Bronchial epithelial cell (primary cell): ENCODE measurements around the gene NLRC5. TPM values are rescaled to one million over a fixed set of nuclear protein-coding genes. Genes with fewer than 3 reads are reported as not detected.

Experiments used
- DNase-seq: peaks from one replicate; pipeline ENCODE4 v3.0.0-alpha.2; 2010; ENCODE audit warnings: low read depth
- FAIRE-seq: peaks from 2 replicates; lab custom pipeline; 2011; peaks lifted over from hg19 to GRCh38; lab: Jason Lieb, UNC
- H3K27me3 ChIP-seq: 2 replicates; pipeline ENCODE4 v1.5.1; 2011; ENCODE audit warnings: low read length; ENCODE audit not compliant: control insufficient read depth, insufficient read depth
- H3K36me3 ChIP-seq: 2 replicates; pipeline ENCODE4 v1.5.1; 2011; ENCODE audit warnings: low read length; ENCODE audit not compliant: control insufficient read depth, insufficient read depth
- H3K4me3 ChIP-seq: 2 replicates; pipeline ENCODE4 v1.5.1; 2011; ENCODE audit warnings: mild to moderate bottlenecking, low read depth, low read length, control low read depth
- CTCF ChIP-seq: IDR thresholded peaks from 2 replicates; pipeline ENCODE4 v1.5.1; 2011; ENCODE audit warnings: mild to moderate bottlenecking, moderate library complexity, low read length, control low read depth, inconsistent platforms; ENCODE audit not compliant: insufficient read depth, severe bottlenecking
- total RNA-seq: library from RNA; depleted of rRNA; stranded (reverse); fragments of >200 nt; gene quantifications from 2 replicates; pipeline ENCODE4 v1.2.1, GENCODE V29; 2014

NLRC5 gene
- total RNA-seq, 1 donor from 2014 or later = 2.1 TPM

GRCh38 chr16:56975714-56976113 is 13.6 kb upstream of the NLRC5 start:
- Histone ChIP-seq H3K36me3 (no peaks in the 10 kb centered on the region), H3K4me3 (no peak overlapping the region), H3K27me3 (peaks cover 6% of the 10 kb centered on the region)
- DNase-seq = no peak
- no peak for TF ChIP-seq CTCF
- no peak for FAIRE-seq

GRCh38 chr16:56977216-56977615 is 12.1 kb upstream of the NLRC5 start:
- TF ChIP-seq CTCF = no peak
- H3K36me3 ChIP-seq = no peaks in the 10 kb centered on the region
- peaks cover 2% of the 10 kb centered on the region for H3K27me3 ChIP-seq
- no peak for DNase-seq
- H3K4me3 ChIP-seq = no peak overlapping the region
- no peak for FAIRE-seq

- FAIRE-seq (no peak), DNase-seq (no peak)
- peaks cover 2% of the 10 kb centered on the region for H3K27me3 ChIP-seq
- no peaks in the 10 kb centered on the region for H3K36me3 ChIP-seq
- no peak overlapping the region for H3K4me3 ChIP-seq
- TF ChIP-seq CTCF = no peak
These were observed 11.4 kb upstream of the NLRC5 start for GRCh38 chr16:56977823-56978430.

- DNase-seq (no peak), FAIRE-seq (no peak)
- H3K4me3 ChIP-seq = no peak overlapping the region
- TF ChIP-seq CTCF = no peak
- H3K36me3 ChIP-seq = no peaks in the 10 kb centered on the region
- peaks cover 2% of the 10 kb centered on the region for H3K27me3 ChIP-seq
These were observed 9.2 kb upstream of the NLRC5 start for GRCh38 chr16:56980201-56980535.

GRCh38 chr16:56980792-56981724 is 8.3 kb upstream of the NLRC5 start:
- H3K27me3 ChIP-seq = peaks cover 2% of the 10 kb centered on the region
- TF ChIP-seq CTCF = no peak
- FAIRE-seq = no peak
- no peaks in the 10 kb centered on the region for H3K36me3 ChIP-seq
- no peak for DNase-seq
- H3K4me3 ChIP-seq = no peak overlapping the region
